Muscle layer of duodenum (tissue), 2 donors: ENCODE results near the gene FBXO2.
"Not testable (repeated sequence)": the region's sequence is repeated elsewhere in the genome, so short reads cannot be mapped to it uniquely, and the experiment has no call there.

Source experiments
- H3K27ac ChIP-seq: one replicate; pipeline ENCODE4 v1.7.0; 2013; ENCODE audit warnings: mild to moderate bottlenecking, low read length
- H3K27me3 ChIP-seq: one replicate; pipeline ENCODE4 v1.7.0; 2013; ENCODE audit warnings: low read depth, mild to moderate bottlenecking, control low read depth, low read length
- H3K36me3 ChIP-seq, 2 donors: one replicate each; pipeline ENCODE4 v1.7.0; 2013; ENCODE audit warnings: low read length in 2 of 2, control low read depth in 1 of 2, mild to moderate bottlenecking in 1 of 2; ENCODE audit not compliant: insufficient read depth in 2 of 2, control insufficient read depth in 1 of 2
- H3K4me1 ChIP-seq, 2 donors: one replicate each; pipeline ENCODE4 v1.7.0; 2013; ENCODE audit warnings: low read length in 2 of 2, mild to moderate bottlenecking in 2 of 2, control low read depth in 1 of 2, moderate library complexity in 1 of 2; ENCODE audit not compliant: insufficient read depth in 2 of 2, control insufficient read depth in 1 of 2
- H3K4me3 ChIP-seq, 2 donors: one replicate each; pipeline ENCODE4 v1.7.0; 2013; ENCODE audit warnings: low read length in 2 of 2, low read depth in 1 of 2, mild to moderate bottlenecking in 1 of 2
- H3K9me3 ChIP-seq, 2 donors: one replicate each; pipeline ENCODE4 v1.7.0; 2013; ENCODE audit warnings: low read length in 2 of 2, control low read depth in 1 of 2, mild to moderate bottlenecking in 1 of 2; ENCODE audit not compliant: control insufficient read depth in 1 of 2
- donor health status: healthy.

Gene FBXO2

GRCh38 chr1:11650331-11650991, 3.8 kb downstream of the FBXO2 start:
- Histone ChIP-seq H3K27ac (no peak overlapping the region), H3K36me3 (no peaks in the 10 kb centered on the region), H3K4me1 (peaks cover 3 to 34% of the 10 kb centered on the region in 2 donors), H3K9me3 (no peaks in the 10 kb centered on the region), H3K4me3 (peak overlapping the region in 1 of 2 donors; percentile 47), H3K27me3 (peaks cover 6% of the 10 kb centered on the region)

- peak overlapping the region in 1 of 2 donors; percentile 47 for H3K4me3 ChIP-seq
These were observed 4.5 kb downstream of the FBXO2 start for GRCh38 chr1:11649624-11650330.

GRCh38 chr1:11649237-11649623, 5.0 kb downstream of the FBXO2 start:
- H3K27me3 ChIP-seq: peaks cover 6% of the 10 kb centered on the region
- peaks cover 0 to 29% of the 10 kb centered on the region in 2 donors for H3K4me1 ChIP-seq
- no peaks in the 10 kb centered on the region for H3K9me3 ChIP-seq
- no peak overlapping the region for H3K27ac ChIP-seq
- H3K4me3 ChIP-seq: no peak overlapping the region
- H3K36me3 ChIP-seq: no peaks in the 10 kb centered on the region

More at GRCh38 chr1:11649624-11650330, 4.5 kb downstream of the FBXO2 start:
- Histone ChIP-seq H3K36me3 (no peaks in the 10 kb centered on the region), H3K27me3 (peaks cover 6% of the 10 kb centered on the region), H3K4me1 (peaks cover 0 to 29% of the 10 kb centered on the region in 2 donors), H3K27ac (no peak overlapping the region), H3K9me3 (no peaks in the 10 kb centered on the region)

GRCh38 chr1:11648732-11649158, 5.5 kb downstream of the FBXO2 start:
- H3K27me3 ChIP-seq: peaks cover 6% of the 10 kb centered on the region
- H3K36me3 ChIP-seq: no peaks in the 10 kb centered on the region
- H3K4me1 ChIP-seq: peaks cover 0 to 29% of the 10 kb centered on the region in 2 donors
- H3K9me3 ChIP-seq: no peaks in the 10 kb centered on the region
- H3K4me3 ChIP-seq: no peak overlapping the region
- H3K27ac ChIP-seq: no peak overlapping the region

- Histone ChIP-seq H3K36me3 (no peaks in the 10 kb centered on the region), H3K27ac (no peak overlapping the region), H3K4me3 (no peak overlapping the region), H3K4me1 (peaks cover 0 to 29% of the 10 kb centered on the region in 2 donors), H3K27me3 (peaks cover 6% of the 10 kb centered on the region), H3K9me3 (no peaks in the 10 kb centered on the region)
These were observed 6.2 kb downstream of the FBXO2 start for GRCh38 chr1:11648039-11648438.

GRCh38 chr1:11647333-11647732, 6.9 kb downstream of the FBXO2 start:
- H3K27me3 ChIP-seq: peaks cover 6% of the 10 kb centered on the region
- no peak overlapping the region for H3K27ac ChIP-seq
- peaks cover 0 to 29% of the 10 kb centered on the region in 2 donors for H3K4me1 ChIP-seq
- H3K4me3 ChIP-seq: no peak overlapping the region
- H3K36me3 ChIP-seq: no peaks in the 10 kb centered on the region
- no peaks in the 10 kb centered on the region for H3K9me3 ChIP-seq

GRCh38 chr1:11646317-11646716, 7.9 kb downstream of the FBXO2 start:
- Histone ChIP-seq H3K4me1 (peaks cover 0 to 29% of the 10 kb centered on the region in 2 donors), H3K9me3 (no peaks in the 10 kb centered on the region), H3K36me3 (no peaks in the 10 kb centered on the region), H3K4me3 (no peak overlapping the region), H3K27ac (no peak overlapping the region), H3K27me3 (peaks cover 6% of the 10 kb centered on the region)

GRCh38 chr1:11645670-11646265, 8.5 kb downstream of the FBXO2 start:
- H3K9me3 ChIP-seq: no peaks in the 10 kb centered on the region
- H3K27me3 ChIP-seq: peaks cover 6% of the 10 kb centered on the region
- H3K4me1 ChIP-seq: peaks cover 0 to 28% of the 10 kb centered on the region in 2 donors
- H3K27ac ChIP-seq: no peak overlapping the region
- no peaks in the 10 kb centered on the region for H3K36me3 ChIP-seq
- no peak overlapping the region for H3K4me3 ChIP-seq

- no peak overlapping the region for H3K4me3 ChIP-seq
- H3K9me3 ChIP-seq: no peaks in the 10 kb centered on the region
- peaks cover 6% of the 10 kb centered on the region for H3K27me3 ChIP-seq
- H3K4me1 ChIP-seq: peaks cover 0 to 23% of the 10 kb centered on the region in 2 donors
- H3K36me3 ChIP-seq: no peaks in the 10 kb centered on the region
- no peak overlapping the region for H3K27ac ChIP-seq
These were observed 9.0 kb downstream of the FBXO2 start for GRCh38 chr1:11645270-11645669.

- Histone ChIP-seq H3K36me3 (no peaks in the 10 kb centered on the region), H3K4me1 (peaks cover 0 to 14% of the 10 kb centered on the region in 2 donors), H3K9me3 (no peaks in the 10 kb centered on the region), H3K27me3 (no peaks in the 10 kb centered on the region), H3K27ac (no peak overlapping the region), H3K4me3 (no peak overlapping the region)
These were observed 10.4 kb downstream of the FBXO2 start for GRCh38 chr1:11643782-11644181.

- H3K27me3 ChIP-seq, H3K4me3 ChIP-seq, H3K9me3 ChIP-seq, H3K4me1 ChIP-seq, H3K36me3 ChIP-seq, H3K27ac ChIP-seq: not testable (repeated sequence)
These were observed 11.7 kb downstream of the FBXO2 start for GRCh38 chr1:11642418-11643017.
